ENCODE measurements around the gene BACE2.
A peak's percentile ranks its signal among the peaks of the same experiment; 100 is the strongest.

GRCh38 chr21:41167348-41168342 is at the start of gene BACE2:
- TF ChIP-seq EZH2 (IDR thresholded peaks at IDR 0.05; ENCODE audit: borderline replicate concordance, low read depth, low read length, severe bottlenecking) = peak; percentile 87
- peak; percentile 62 for TF ChIP-seq CTCF (IDR thresholded peaks at IDR 0.05; ENCODE audit: borderline replicate concordance, extremely low read depth, low read length, poor library complexity, severe bottlenecking)
